Esophagus squamous epithelium (tissue), 4 donors: ENCODE data around the gene ANKFY1.

Experiments used
- CTCF ChIP-seq, 6 experiments: fragments of 450-650 bp in 4 of 6; fragments of 200-600 bp in 2 of 6; sonication (generic) in 2 of 6; IDR thresholded peaks; one replicate each; pipeline ENCODE4 v1.5.1; 2016 to 2019; ENCODE audit warnings: antibody characterized with exemption in 6 of 6, mild to moderate bottlenecking in 4 of 6, moderate library complexity in 4 of 6
- POLR2A ChIP-seq, 4 donors: fragments of 450-650 bp; IDR thresholded peaks; one replicate each; pipeline ENCODE4 v1.6.1; 2017; ENCODE audit warnings: antibody characterized with exemption in 4 of 4, mild to moderate bottlenecking in 4 of 4, moderate library complexity in 3 of 4

- TF ChIP-seq CTCF (IDR thresholded peaks at IDR 0.05) (no peak), POLR2A (IDR thresholded peaks at IDR 0.05) (no peak)
Observed at GRCh38 chr17:4219241-4219640, 44.5 kb downstream of the ANKFY1 start.
